ENCODE measurements around the gene POMC.
A peak's percentile ranks its signal among the peaks of the same experiment; 100 is the strongest.

POMC gene

GRCh38 chr2:25204190-25204838, 35.9 kb upstream of the POMC start:
- TF ChIP-seq ZFX (IDR thresholded peaks at IDR 0.05; ENCODE audit: borderline replicate concordance): no peak
- TF ChIP-seq CTCF (IDR thresholded peaks at IDR 0.05): no peak
- no peak overlapping the region for H3K27ac ChIP-seq

- TF ChIP-seq ZFX (IDR thresholded peaks at IDR 0.05; ENCODE audit: borderline replicate concordance): no peak
- TF ChIP-seq CTCF (IDR thresholded peaks at IDR 0.05): no peak
Measured at GRCh38 chr2:25202275-25202674, 33.9 kb upstream of the POMC start.

GRCh38 chr2:25201794-25202193, 33.4 kb upstream of the POMC start:
- H3K27ac ChIP-seq: no peak overlapping the region
- TF ChIP-seq ZFX (IDR thresholded peaks at IDR 0.05; ENCODE audit: borderline replicate concordance) (no peak), CTCF (IDR thresholded peaks at IDR 0.05) (no peak)

More at GRCh38 chr2:25202275-25202674, 33.9 kb upstream of the POMC start:
- H3K27ac ChIP-seq: no peak overlapping the region

- H3K27ac ChIP-seq: no peak overlapping the region
- TF ChIP-seq ZFX (IDR thresholded peaks at IDR 0.05; ENCODE audit: borderline replicate concordance): no peak
- TF ChIP-seq CTCF (IDR thresholded peaks at IDR 0.05): peak; percentile 15; the same call in 1 of the 2 replicates
Measured at GRCh38 chr2:25201265-25201664, 32.9 kb upstream of the POMC start.

GRCh38 chr2:25198576-25198975, 30.2 kb upstream of the POMC start:
- no peak overlapping the region for H3K27ac ChIP-seq
- TF ChIP-seq CTCF (IDR thresholded peaks at IDR 0.05) (no peak), ZFX (IDR thresholded peaks at IDR 0.05; ENCODE audit: borderline replicate concordance) (no peak)

GRCh38 chr2:25198209-25198525, 29.8 kb upstream of the POMC start:
- H3K27ac ChIP-seq: no peak overlapping the region
- no peak for TF ChIP-seq ZFX (IDR thresholded peaks at IDR 0.05; ENCODE audit: borderline replicate concordance)
- TF ChIP-seq CTCF (IDR thresholded peaks at IDR 0.05): no peak

GRCh38 chr2:25197336-25198208, 29.2 kb upstream of the POMC start:
- H3K27ac ChIP-seq: no peak overlapping the region
- no peak for TF ChIP-seq ZFX (IDR thresholded peaks at IDR 0.05; ENCODE audit: borderline replicate concordance)
- TF ChIP-seq CTCF (IDR thresholded peaks at IDR 0.05): no peak

All from 22Rv1 (cell line).